Subcutaneous adipose tissue (tissue), 4 donors: ENCODE data around the gene RASL10A. TPM values are rescaled to one million over a fixed set of nuclear protein-coding genes. Genes with fewer than 3 reads are reported as not detected.

ENCODE experiments used
- CTCF ChIP-seq: fragments of 450-650 bp; IDR thresholded peaks from one replicate; pipeline ENCODE4 v1.5.1; 2016; ENCODE audit warnings: low read depth, mild to moderate bottlenecking, control low read depth, antibody characterized with exemption, moderate library complexity
- total RNA-seq, 4 donors: library from RNA; depleted of rRNA; stranded (reverse); fragments of >200 nt; gene quantifications; one replicate each; pipeline ENCODE4 v1.1.0, GENCODE V29; 2016

RASL10A gene
- total RNA-seq, 4 donors from 2014 or later = 0.38 to 2.2 (median 1.1) TPM

DNA sequence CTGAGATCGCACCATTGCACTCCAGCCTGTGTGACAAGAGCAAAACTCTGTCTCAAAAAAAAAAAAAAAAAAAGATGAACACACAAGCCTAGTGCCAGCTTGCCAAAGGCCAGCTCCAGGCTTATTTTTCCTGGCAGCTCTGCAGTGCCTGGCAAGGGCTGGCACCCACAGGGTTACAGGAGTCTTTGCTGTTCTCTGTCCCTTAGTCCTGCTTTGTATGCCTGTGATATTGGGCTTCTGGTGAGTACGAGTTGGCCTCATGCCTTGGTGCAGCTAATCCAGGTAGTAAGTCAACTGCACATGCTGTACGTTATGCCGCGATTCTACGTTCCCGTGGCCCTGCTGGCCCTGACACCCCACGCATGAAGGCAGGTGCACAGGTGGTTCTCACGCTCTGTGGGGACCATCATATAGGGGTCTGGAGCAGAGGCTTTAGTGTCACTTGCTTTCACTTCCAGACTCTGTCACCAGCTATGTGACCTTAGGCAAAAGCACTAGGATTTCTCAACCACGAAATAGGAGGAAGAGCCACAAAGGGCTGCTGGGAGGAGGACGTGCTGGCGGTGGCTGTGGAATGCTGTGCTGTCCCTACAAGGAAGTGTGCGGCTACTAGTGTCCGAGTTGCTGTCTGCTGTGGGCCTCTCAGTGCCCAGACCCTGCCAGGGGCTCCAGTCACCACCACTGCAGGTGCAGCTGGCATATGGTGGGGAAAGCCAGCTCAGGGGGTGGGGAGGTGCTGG lies 21.4 kb upstream of the RASL10A start:
- TF ChIP-seq CTCF = no peak

DNA sequence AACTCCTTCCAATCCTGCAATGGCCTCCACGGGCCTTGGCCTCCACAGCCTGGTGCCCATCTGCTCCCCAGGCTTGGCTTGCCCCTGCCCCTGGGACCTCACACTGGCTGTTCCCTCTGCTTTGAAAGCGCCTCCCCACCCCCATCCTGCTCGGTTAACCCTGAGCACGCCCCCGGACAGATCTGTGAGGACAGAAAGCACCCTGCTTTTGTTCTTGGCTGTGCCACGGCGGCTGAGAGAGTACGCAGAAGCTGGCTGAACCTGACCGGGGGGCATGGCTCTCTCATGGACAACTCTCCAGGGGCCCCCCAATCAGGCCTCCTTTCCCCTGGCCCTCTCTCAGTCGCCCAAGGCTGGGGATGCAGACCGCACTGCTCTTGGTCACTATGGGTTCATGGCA lies 20.2 kb upstream of the RASL10A start:
- TF ChIP-seq CTCF = no peak

DNA sequence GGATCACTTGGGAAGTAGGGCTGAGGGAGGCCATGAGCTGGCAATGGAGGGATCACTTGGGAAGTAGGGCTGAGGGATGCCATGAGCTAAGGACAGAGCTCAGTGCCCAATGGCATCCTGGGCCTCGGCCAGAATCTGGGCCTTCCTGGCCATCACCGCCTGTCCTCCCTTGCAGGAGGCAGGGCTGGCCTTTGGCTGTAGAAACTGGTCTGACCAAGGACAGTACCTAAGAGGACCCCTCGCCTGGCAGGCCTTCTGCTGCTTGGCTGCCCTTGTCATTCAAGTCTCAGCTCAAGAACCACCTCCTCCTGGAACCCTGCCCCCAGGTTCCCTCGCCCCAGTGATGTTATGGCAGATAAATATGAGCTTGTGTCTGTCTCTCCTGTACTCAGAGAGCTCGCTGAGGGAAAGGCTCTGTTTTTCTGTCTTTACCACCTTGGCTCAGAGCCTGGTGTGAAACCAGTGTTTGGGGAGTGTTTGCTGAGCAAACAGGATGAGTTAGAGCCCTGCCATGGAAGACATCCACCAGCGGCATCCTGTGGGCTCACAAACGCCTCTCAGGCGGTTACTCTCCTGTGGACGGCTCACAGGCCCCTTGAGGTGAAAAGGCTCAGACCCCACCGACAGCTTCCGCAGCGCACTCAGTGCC lies 19.3 kb upstream of the RASL10A start:
- no peak for TF ChIP-seq CTCF

DNA sequence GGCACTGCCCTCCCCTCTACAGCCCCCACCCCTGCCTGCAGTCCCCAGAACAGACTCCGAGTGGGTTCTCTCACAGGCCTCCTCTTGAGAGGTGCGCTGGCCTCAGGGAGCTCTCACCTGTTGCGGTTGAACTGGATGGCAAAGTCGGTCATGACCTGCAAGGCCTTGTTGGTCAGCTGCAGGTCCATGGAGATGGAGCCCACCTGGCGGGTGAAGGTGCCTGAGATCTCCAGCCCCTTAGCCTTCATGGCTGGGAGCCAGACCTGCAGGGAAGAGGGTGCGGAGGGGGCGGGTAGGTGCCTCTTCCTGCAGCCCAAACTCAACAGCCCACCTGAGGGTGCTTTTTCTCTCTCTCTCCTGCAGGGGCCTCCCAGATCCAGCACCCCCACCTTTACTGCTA lies 18.7 kb upstream of the RASL10A start:
- no peak for TF ChIP-seq CTCF

DNA sequence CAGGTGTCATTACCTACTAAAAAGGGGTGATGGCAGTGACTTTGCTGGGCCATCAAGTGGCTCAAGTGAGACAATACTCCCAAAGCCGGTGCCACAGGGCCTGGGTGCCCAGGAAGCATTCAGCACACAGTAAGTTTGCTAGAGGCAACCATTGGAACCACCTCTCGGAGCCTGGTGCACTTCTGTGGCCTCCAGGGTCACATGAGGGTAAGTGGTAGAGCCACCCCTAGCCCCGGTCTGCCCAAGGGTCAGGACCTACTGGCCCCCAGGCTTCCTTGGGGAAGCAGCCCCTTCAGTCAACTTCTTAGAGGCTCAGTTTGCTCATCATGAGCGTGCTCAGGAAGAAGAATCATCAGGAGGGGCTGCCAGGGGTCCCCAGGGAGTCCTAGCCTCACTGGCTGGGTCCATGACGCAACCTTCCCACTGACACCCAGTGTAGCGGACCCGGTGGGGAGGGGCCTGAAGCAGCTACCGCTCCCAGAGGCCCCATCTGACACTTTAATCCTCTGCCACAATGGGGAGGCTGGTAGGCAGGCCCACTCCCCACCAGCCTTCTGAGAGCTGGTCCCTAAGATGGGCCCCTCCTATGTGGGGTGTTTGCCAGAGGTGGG lies 17.5 kb upstream of the RASL10A start:
- TF ChIP-seq CTCF = no peak

- TF ChIP-seq CTCF = no peak
Observed at GRCh38 chr22:29331658-29332300, 16.3 kb upstream of the RASL10A start.

DNA sequence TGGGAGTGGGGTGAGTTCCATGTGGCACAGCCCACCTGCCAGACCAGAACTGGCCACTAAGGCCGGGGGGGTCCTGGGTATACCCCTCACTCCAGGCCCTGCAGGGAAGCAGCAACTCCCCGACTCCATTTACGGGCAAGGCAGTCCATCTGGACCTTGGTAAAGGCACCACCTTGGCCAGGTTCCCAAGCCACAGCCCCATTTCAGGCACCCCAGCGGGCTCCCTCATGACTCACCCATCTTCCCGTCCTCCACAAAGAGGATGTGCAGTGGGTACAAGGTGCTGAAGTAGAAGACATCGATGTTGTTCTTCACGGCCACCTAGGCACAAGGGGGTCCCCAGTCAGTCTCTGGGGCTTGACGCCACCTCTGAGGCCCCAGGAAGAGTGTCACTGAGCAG lies 15.7 kb upstream of the RASL10A start:
- TF ChIP-seq CTCF = no peak
